HEK293T (cell line): Measurements from ENCODE around the gene ADCY2.

Experiments used
- CTCF ChIA-PET: fragments of 350-600 bp; formaldehyde crosslinking; extraction: SDS; loops from one replicate; lab custom pipeline; 2021; ENCODE audit warnings: antibody characterized with exemption, inconsistent platforms; lab: Yijun Ruan, JAX
- POLR2A ChIA-PET: fragments of 350-600 bp; formaldehyde crosslinking; extraction: SDS; loops from one replicate; lab custom pipeline; 2020; ENCODE audit warnings: antibody characterized with exemption, inconsistent platforms; lab: Yijun Ruan, JAX
- DNase-seq: peaks from one replicate; pipeline ENCODE4 v3.0.0; 2012; ENCODE audit warnings: mixed read lengths; ENCODE audit errors: extremely low spot score
- ARNT ChIP-seq: fragments of 450-650 bp; IDR thresholded peaks from 2 replicates; pipeline ENCODE4 v1.6.1; 2017; ENCODE audit warnings: mild to moderate bottlenecking
- BHLHE40 ChIP-seq: fragments of 450-650 bp; IDR thresholded peaks from 2 replicates; pipeline ENCODE4 v1.6.1; 2016; ENCODE audit warnings: mild to moderate bottlenecking, moderate library complexity, borderline replicate concordance
- CTBP1 ChIP-seq: fragments of 450-650 bp; IDR thresholded peaks from 2 replicates; pipeline ENCODE4 v1.6.1; 2016; ENCODE audit warnings: borderline replicate concordance
- ELF4 ChIP-seq: fragments of 450-650 bp; IDR thresholded peaks from 2 replicates; pipeline ENCODE4 v1.6.1; 2017; ENCODE audit warnings: antibody characterized with exemption
- FOXA1 ChIP-seq: fragments of 450-650 bp; IDR thresholded peaks from 2 replicates; pipeline ENCODE4 v1.6.1; 2016; ENCODE audit warnings: mild to moderate bottlenecking
- FOXK2 ChIP-seq: fragments of 450-650 bp; IDR thresholded peaks from 2 replicates; pipeline ENCODE4 v1.6.1; 2016; ENCODE audit warnings: mild to moderate bottlenecking
- FOXM1 ChIP-seq: fragments of 450-650 bp; IDR thresholded peaks from 2 replicates; pipeline ENCODE4 v1.6.1; 2017; ENCODE audit warnings: mild to moderate bottlenecking, borderline replicate concordance
- HDGF ChIP-seq: fragments of 450-650 bp; IDR thresholded peaks from 2 replicates; pipeline ENCODE4 v1.6.1; 2017; ENCODE audit warnings: antibody characterized with exemption, borderline replicate concordance
- L3MBTL2 ChIP-seq: fragments of 450-650 bp; conservative IDR thresholded peaks from 2 replicates; pipeline ENCODE4 v1.6.1; 2016; ENCODE audit warnings: mild to moderate bottlenecking
- LEF1 ChIP-seq: fragments of 450-650 bp; IDR thresholded peaks from 2 replicates; pipeline ENCODE4 v1.6.1; 2017; ENCODE audit warnings: mild to moderate bottlenecking, borderline replicate concordance
- NFRKB ChIP-seq: fragments of 450-650 bp; IDR thresholded peaks from 2 replicates; pipeline ENCODE4 v1.6.1; 2016; ENCODE audit warnings: mild to moderate bottlenecking, moderate library complexity
- PKNOX1 ChIP-seq: fragments of 450-650 bp; IDR thresholded peaks from 2 replicates; pipeline ENCODE4 v1.6.1; 2016
- SP1 ChIP-seq: fragments of 450-650 bp; IDR thresholded peaks from 2 replicates; pipeline ENCODE4 v1.6.1; 2017
- SUZ12 ChIP-seq: fragments of 450-650 bp; IDR thresholded peaks from 2 replicates; pipeline ENCODE4 v1.6.1; 2016; ENCODE audit warnings: mild to moderate bottlenecking
- TARDBP ChIP-seq: fragments of 450-650 bp; IDR thresholded peaks from 2 replicates; pipeline ENCODE4 v1.6.1; 2016
- ZNF384 ChIP-seq: fragments of 450-650 bp; IDR thresholded peaks from 2 replicates; pipeline ENCODE4 v1.6.1; 2016

ADCY2 gene

GRCh38 chr5:7471710-7472109 is 75.8 kb downstream of the ADCY2 start:
- DNase-seq, result no peak
- ChIA-PET POLR2A (no interaction called here), CTCF (no interaction called here)
- TF ChIP-seq ARNT (no peak), ELF4 (no peak), PKNOX1 (no peak)

- DNase-seq, result no peak
- ChIA-PET CTCF (no interaction called here), POLR2A (no interaction called here)
Measured at GRCh38 chr5:7473115-7473514, 77.2 kb downstream of the ADCY2 start.

GRCh38 chr5:7473668-7474215 is 77.8 kb downstream of the ADCY2 start:
- no peak for DNase-seq
- CTCF ChIA-PET, result no interaction called here
- POLR2A ChIA-PET, result no interaction called here
- TF ChIP-seq NFRKB (no peak), TARDBP (no peak)

More at GRCh38 chr5:7473115-7473514, 77.2 kb downstream of the ADCY2 start:
- TF ChIP-seq PKNOX1, result no peak
- TF ChIP-seq FOXK2, result no peak
- TF ChIP-seq SUZ12, result no peak
- TF ChIP-seq ELF4, result no peak
- TF ChIP-seq ARNT, result no peak
- TF ChIP-seq TARDBP, result no peak
- no peak for TF ChIP-seq CTBP1

- TF ChIP-seq FOXM1 (no peak), SP1 (no peak), FOXA1 (no peak), SUZ12 (no peak), ARNT (no peak), CTBP1 (no peak), ELF4 (no peak), NFRKB (no peak), ZNF384 (no peak), PKNOX1 (no peak), TARDBP (no peak), FOXK2 (no peak), L3MBTL2 (no peak), HDGF (no peak), BHLHE40 (no peak), LEF1 (no peak)
- POLR2A ChIA-PET, result no interaction called here
- CTCF ChIA-PET, result no interaction called here
- DNase-seq, result no peak
Measured at GRCh38 chr5:7474821-7475403, 79.0 kb downstream of the ADCY2 start.

- CTCF ChIA-PET, result no interaction called here
- POLR2A ChIA-PET, result no interaction called here
- TF ChIP-seq ZNF384 (no peak), HDGF (no peak), L3MBTL2 (no peak), NFRKB (no peak), LEF1 (no peak), TARDBP (no peak), ARNT (no peak)
- no peak for DNase-seq
Measured at GRCh38 chr5:7478459-7478858, 82.5 kb downstream of the ADCY2 start.

GRCh38 chr5:7488734-7489133 is 92.8 kb downstream of the ADCY2 start:
- DNase-seq, result no peak
- ChIA-PET POLR2A (no interaction called here), CTCF (no interaction called here)
- TF ChIP-seq LEF1, result no peak
- no peak for TF ChIP-seq NFRKB
- no peak for TF ChIP-seq ELF4
- TF ChIP-seq HDGF, result no peak
- TF ChIP-seq SUZ12, result no peak
- TF ChIP-seq L3MBTL2, result no peak
- TF ChIP-seq TARDBP, result no peak
- no peak for TF ChIP-seq BHLHE40

GRCh38 chr5:7492371-7492770 is 96.4 kb downstream of the ADCY2 start:
- POLR2A ChIA-PET, result no interaction called here
- TF ChIP-seq LEF1 (no peak), FOXM1 (no peak), SUZ12 (no peak), ZNF384 (no peak), CTBP1 (no peak), FOXA1 (no peak), L3MBTL2 (no peak), FOXK2 (no peak), HDGF (no peak), ARNT (no peak), SP1 (no peak), TARDBP (no peak), NFRKB (no peak), ELF4 (no peak), PKNOX1 (no peak), BHLHE40 (no peak)
- no peak for DNase-seq
- CTCF ChIA-PET, result no interaction called here
